DMS 273 (cell line): Measurements from ENCODE around the gene BRSK2.
A peak's percentile ranks its signal among the peaks of the same experiment; 100 is the strongest.
"Not testable (repeated sequence)": the region's sequence is repeated elsewhere in the genome, so short reads cannot be mapped to it uniquely, and the experiment has no call there.

Source experiments
- DNase-seq: peaks from one replicate; lab custom pipeline; 2025; ENCODE audit not compliant: unreplicated experiment; lab: John Stamatoyannopoulos, UW

Gene BRSK2

GRCh38 chr11:1435479-1435819, 45.7 kb downstream of the BRSK2 start:
- not testable (repeated sequence) for DNase-seq

- peak; percentile 24 for DNase-seq
These were observed 46.2 kb downstream of the BRSK2 start for GRCh38 chr11:1435820-1436467.

GRCh38 chr11:1436468-1437039, 46.8 kb downstream of the BRSK2 start:
- DNase-seq = no peak

DNA sequence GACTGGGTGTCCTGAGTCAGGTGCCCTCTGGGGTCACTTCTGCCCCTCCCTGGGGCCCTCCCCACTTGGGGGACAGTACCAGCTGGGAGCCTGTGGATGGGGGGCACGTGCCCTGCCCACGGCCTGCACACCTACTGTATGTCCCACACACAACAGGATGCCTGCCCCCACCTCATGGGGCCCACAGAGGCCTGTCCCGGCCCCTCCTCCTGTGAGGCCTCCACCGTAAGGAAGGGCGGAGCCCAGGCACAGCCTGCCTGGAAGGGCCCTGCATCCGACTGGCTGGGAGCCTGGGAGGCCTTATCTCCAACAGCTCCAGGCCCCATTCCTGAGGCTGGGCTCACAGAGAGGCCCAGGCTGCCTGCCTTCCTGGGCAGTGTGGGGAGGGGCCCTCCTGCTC, 47.8 kb downstream of the BRSK2 start:
- DNase-seq = peak; percentile 60

DNA sequence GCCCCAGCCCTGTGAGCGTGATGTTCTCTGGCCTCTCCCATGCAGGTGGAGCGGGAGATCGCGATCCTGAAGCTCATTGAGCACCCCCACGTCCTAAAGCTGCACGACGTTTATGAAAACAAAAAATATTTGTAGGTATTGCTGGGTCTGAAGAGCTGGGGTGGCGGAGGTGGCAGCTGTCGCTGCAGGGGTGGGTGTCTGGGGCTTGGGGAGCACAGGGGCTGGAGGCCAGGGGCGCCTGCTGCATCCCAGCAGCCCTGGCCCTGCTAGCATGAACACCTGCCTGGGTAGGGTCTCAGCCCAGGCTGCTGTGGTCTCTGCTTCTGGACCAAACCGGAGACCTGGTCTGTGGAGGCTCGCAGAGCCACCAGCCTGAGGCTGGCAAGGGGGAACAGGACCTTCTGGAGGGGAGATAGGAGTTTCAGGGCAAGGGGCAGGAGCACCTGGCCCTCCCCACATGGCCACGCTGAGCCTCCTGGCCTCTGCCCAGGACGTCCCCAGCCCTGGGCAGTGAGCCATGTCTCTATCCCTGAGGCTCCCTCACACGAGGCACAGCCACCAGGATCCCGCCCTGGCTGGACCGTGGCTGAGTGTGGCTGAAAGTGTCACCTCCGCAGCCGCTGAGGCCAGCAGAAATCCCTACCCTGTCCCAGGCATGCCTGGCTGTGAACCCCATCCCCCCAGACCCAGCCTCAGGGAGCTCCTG, 48.7 kb downstream of the BRSK2 start:
- DNase-seq = no peak

DNA sequence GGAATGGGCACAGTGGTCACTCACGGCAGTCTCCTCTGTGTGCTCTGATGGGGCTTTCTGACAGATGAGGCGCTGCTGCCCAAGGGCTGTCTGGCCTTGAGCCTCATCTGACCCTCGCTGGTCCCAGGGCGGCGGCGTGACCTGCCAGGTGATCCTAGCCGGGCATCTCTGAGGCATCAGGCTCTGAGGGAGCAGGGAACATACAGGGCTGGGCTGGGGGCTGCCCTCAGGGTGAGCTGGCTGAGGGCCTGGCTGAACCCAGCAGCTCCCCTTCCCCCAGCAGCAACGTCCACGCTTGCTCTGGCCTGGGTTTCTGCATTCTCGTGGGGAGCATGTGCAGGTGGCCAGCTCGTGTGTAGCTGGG, 49.2 kb downstream of the BRSK2 start:
- no peak for DNase-seq

DNA sequence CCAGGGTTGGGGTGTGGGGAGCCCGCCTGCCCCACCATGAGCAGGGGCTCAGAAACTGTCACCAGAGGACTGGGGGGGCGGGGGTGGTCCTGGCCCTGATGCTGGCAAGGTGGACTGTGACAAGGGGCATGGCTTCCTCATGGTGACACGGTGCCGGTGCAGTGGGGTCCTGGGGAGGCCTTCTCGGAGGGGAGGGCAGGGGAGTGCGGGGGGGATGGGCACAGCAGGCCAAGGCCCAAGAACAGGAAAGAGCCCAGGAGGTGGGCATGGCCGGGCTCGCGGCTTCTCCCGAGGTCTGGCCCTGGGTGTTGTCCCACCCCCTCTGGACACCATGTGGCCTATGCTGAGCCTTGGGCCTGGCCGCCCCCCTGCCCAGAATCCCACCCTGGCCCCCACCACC, 49.6 kb downstream of the BRSK2 start:
- DNase-seq = no peak

GRCh38 chr11:1440066-1440465, 50.3 kb downstream of the BRSK2 start:
- DNase-seq = no peak

GRCh38 chr11:1440496-1440895, 50.8 kb downstream of the BRSK2 start:
- DNase-seq = no peak

DNA sequence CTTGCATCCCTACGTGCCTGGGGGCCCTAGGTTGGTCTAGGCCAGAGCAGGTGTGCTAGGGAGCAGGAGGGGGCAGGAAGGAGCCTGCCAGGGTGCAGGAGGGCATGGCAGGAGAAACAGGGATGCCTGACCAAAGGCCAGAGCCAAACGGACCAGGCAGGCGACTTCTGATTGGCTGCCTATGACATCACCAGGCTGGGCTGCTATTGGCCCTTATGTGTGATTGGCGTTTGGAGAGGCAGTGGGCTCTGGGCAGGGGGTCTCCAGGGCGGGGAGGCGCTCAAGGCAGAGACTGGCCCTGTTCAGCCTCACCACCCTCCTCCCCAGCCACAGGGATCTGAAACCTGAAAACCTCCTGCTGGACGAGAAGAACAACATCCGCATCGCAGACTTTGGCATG, 52.4 kb downstream of the BRSK2 start:
- no peak for DNase-seq

DNA sequence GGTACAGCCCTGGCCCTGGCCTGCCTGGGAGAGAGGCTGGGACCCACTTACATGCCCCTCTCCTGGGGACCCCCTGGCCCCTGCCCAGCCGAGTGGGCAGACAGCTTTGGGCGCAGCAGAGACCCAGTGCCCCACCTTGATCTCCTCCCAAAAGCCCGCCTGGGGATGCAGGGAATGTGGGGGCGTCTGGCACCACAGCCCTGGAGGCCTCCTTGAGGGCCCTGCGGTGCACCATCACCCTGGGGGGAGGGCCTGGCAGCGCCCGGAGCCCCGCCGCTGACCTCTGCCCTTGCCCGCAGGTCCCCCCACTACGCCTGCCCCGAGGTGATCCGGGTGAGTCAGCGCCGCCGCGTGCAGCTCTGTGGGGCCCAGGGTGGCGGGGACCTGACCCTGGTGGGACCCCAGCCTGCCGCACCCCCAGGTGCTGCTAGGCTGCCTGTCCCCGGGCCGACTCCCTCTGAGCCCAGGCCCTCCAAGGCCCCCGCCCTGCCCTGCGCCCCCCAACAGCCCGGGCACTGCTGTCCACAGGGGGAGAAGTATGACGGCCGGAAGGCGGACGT, 53.2 kb downstream of the BRSK2 start:
- no peak for DNase-seq

GRCh38 chr11:1443737-1444136, 54.0 kb downstream of the BRSK2 start:
- no peak for DNase-seq

DNA sequence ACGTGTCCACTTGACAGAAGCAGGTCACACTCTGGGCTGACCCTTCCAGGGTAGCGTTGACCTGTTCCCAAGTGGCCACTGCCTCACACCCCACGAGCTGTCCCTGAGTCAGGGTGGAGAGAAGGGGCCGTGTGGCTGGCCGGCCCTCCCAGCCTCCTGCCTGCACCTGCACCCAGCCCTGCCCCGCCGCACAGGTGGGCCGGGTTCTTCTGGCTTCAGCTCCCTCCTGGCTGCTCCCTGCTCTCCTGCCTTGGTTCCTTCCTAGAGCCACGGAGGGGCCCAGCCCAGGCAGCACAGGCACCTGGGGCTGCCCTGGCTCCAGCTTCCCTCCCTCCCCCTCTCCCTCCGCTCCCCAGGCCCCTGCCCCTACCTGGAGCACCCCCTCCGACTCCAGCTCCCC, 54.6 kb downstream of the BRSK2 start:
- DNase-seq = no peak

DNA sequence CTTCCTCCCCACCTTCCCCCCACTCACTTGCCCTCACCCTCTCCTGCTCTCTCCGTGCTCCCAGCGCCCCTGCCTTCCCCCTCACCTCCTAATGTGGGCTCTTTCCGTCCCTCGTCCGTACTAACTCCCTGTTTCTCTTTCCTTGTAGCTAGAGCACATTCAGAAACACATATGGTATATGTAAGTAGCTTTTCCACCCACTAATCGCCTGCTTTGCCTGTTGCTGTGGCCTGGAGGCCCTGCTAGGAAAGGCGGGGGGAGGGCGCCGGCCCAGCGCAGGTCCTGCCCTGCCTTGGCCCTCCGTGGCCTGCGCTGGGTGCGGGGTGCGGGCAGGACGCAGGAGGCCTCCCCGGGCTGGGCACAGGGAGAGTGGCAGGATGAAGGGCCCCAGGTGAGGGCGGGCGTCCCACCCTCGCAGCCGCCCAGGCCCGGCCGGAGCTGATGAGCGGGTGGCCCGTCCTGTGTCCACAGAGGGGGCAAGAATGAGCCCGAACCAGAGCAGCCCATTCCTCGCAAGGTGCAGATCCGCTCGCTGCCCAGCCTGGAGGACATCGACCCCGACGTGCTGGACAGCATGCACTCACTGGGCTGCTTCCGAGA, 55.2 kb downstream of the BRSK2 start:
- DNase-seq = no peak

- DNase-seq = no peak
These were observed 56.2 kb downstream of the BRSK2 start for GRCh38 chr11:1445741-1446445.

DNA sequence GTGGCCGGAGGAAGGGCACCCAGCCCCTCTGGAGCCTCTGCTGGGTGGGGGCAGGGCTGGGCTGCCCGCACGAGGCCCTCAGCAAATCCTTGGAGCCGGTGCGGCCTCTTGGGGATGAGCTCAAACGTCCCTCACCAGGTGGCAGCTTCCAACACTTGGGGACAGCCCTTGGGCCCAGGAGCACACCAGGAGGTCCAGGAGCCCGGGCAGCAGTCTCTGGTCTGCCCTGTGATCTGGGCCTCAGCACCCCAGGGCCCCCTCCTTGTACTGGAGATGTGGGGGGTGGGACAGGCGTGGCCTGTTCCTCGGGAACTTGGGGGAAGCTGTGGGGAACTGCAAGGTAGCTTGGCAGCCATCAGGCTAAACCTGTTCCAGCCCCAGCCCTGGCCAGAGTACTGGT, 56.9 kb downstream of the BRSK2 start:
- no peak for DNase-seq

- no peak for DNase-seq
These were observed 58.4 kb downstream of the BRSK2 start for GRCh38 chr11:1447845-1448825.

GRCh38 chr11:1448882-1449281, 59.1 kb downstream of the BRSK2 start:
- DNase-seq = no peak

- no peak for DNase-seq
These were observed 59.9 kb downstream of the BRSK2 start for GRCh38 chr11:1449490-1450243.
